MM.1S (cell line): ENCODE data around the gene GJB4.
"Not testable (repeated sequence)": the region's sequence is repeated elsewhere in the genome, so short reads cannot be mapped to it uniquely, and the experiment has no call there.

Experiments used
- DNase-seq: peaks from one replicate; pipeline ENCODE4 v3.0.0-alpha.2; 2015
- H2AFZ ChIP-seq: fragments of 300-600 bp; sonication (generic); 2 replicates; pipeline ENCODE4 v1.6.0; 2016; ENCODE audit warnings: antibody characterized with exemption, low read length
- H3F3A ChIP-seq: fragments of 300-600 bp; sonication (generic); 2 replicates; pipeline ENCODE4 v1.6.1; 2016; ENCODE audit warnings: mild to moderate bottlenecking, antibody characterized with exemption, low read length, moderate library complexity, mixed read lengths; ENCODE audit not compliant: insufficient read depth
- H3K27ac ChIP-seq: fragments of 300-600 bp; sonication (generic); 2 replicates; pipeline ENCODE4 v1.5.1; 2016; ENCODE audit warnings: mild to moderate bottlenecking, low read length
- H3K27me3 ChIP-seq: fragments of 300-600 bp; sonication (generic); replicated peaks from 2 replicates; pipeline ENCODE4 v1.6.0; 2016; ENCODE audit warnings: low read length; ENCODE audit not compliant: insufficient read depth
- H3K36me3 ChIP-seq: fragments of 300-600 bp; sonication (generic); replicated peaks from 2 replicates; pipeline ENCODE4 v1.6.1; 2016; ENCODE audit warnings: mild to moderate bottlenecking, low read length, mixed read lengths; ENCODE audit not compliant: insufficient read depth
- H3K4me1 ChIP-seq: fragments of 300-600 bp; sonication (generic); 2 replicates; pipeline ENCODE4 v1.6.1; 2016; ENCODE audit warnings: low read length, mixed read lengths
- H3K4me2 ChIP-seq: fragments of 300-600 bp; sonication (generic); 2 replicates; pipeline ENCODE4 v1.6.0; 2016; ENCODE audit warnings: low read depth, low read length
- H3K4me3 ChIP-seq: fragments of 300-600 bp; sonication (generic); 2 replicates; pipeline ENCODE4 v1.5.1; 2016; ENCODE audit warnings: low read length, mixed read lengths
- H3K79me2 ChIP-seq: fragments of 300-600 bp; sonication (generic); 2 replicates; pipeline ENCODE4 v1.6.1; 2016; ENCODE audit warnings: mixed run types, low read length, mixed read lengths
- H3K9ac ChIP-seq: fragments of 300-600 bp; sonication (generic); 2 replicates; pipeline ENCODE4 v1.6.1; 2016; ENCODE audit warnings: low read length, mixed read lengths
- H3K9me2 ChIP-seq: fragments of 300-600 bp; sonication (generic); replicated peaks from 2 replicates; pipeline ENCODE4 v1.6.1; 2016; ENCODE audit warnings: mild to moderate bottlenecking, low read length, mixed read lengths; ENCODE audit not compliant: insufficient read depth
- H3K9me3 ChIP-seq: fragments of 300-600 bp; sonication (generic); replicated peaks from 2 replicates; pipeline ENCODE4 v1.6.1; 2016; ENCODE audit warnings: mild to moderate bottlenecking, low read length, mixed read lengths; ENCODE audit not compliant: insufficient read depth
- H4K20me1 ChIP-seq: fragments of 300-600 bp; sonication (generic); 2 replicates; pipeline ENCODE4 v1.6.1; 2016; ENCODE audit warnings: mild to moderate bottlenecking, low read length, moderate library complexity, mixed read lengths; ENCODE audit not compliant: insufficient read depth
- CTCF ChIP-seq: fragments of 300-600 bp; sonication (generic); IDR thresholded peaks from 2 replicates; pipeline ENCODE4 v1.5.1; 2016; ENCODE audit warnings: antibody characterized with exemption, low read length, mixed read lengths
- EZH2 ChIP-seq: fragments of 300-600 bp; sonication (generic); optimal IDR thresholded peaks from 2 replicates; pipeline ENCODE3; 2017; ENCODE audit warnings: low read depth, mild to moderate bottlenecking, antibody characterized with exemption, low read length, mixed read lengths
- EZH2phosphoT487 ChIP-seq: fragments of 300-600 bp; sonication (generic); IDR thresholded peaks from 2 replicates; pipeline ENCODE4 v1.6.1; 2018; ENCODE audit warnings: antibody characterized with exemption, low read length

GJB4 gene

GRCh38 chr1:34808051-34808810, 48.7 kb downstream of the GJB4 start:
- no peaks in the 10 kb centered on the region for H3K4me1 ChIP-seq
- no peak for DNase-seq
- H3K36me3 ChIP-seq = no peaks in the 10 kb centered on the region
- no peak overlapping the region for H3K27ac ChIP-seq
- no peak overlapping the region for H3K4me3 ChIP-seq
- H2AFZ ChIP-seq = no peak overlapping the region
- H3K9ac ChIP-seq = no peak overlapping the region
- TF ChIP-seq EZH2 (no peak), EZH2phosphoT487 (no peak), CTCF (no peak)
- H3F3A ChIP-seq = no peaks in the 10 kb centered on the region
- no peaks in the 10 kb centered on the region for H3K79me2 ChIP-seq
- H3K9me3 ChIP-seq = no peaks in the 10 kb centered on the region
- H3K27me3 ChIP-seq = peaks cover 3% of the 10 kb centered on the region; the same call in 1 of the 2 replicates
- no peaks in the 10 kb centered on the region for H4K20me1 ChIP-seq
- no peaks in the 10 kb centered on the region for H3K9me2 ChIP-seq
- H3K4me2 ChIP-seq = no peak overlapping the region

- not testable (repeated sequence) for H3K36me3 ChIP-seq, H4K20me1 ChIP-seq, H3K4me2 ChIP-seq, H3K4me1 ChIP-seq, H3K9me2 ChIP-seq, H2AFZ ChIP-seq, H3K4me3 ChIP-seq, H3K79me2 ChIP-seq, DNase-seq, H3K9ac ChIP-seq, H3K27me3 ChIP-seq, H3K27ac ChIP-seq, H3K9me3 ChIP-seq, H3F3A ChIP-seq
These were observed 51.2 kb downstream of the GJB4 start for GRCh38 chr1:34810781-34811180.
